ENCODE results near the gene MAPK8IP2.
"Not testable (repeated sequence)": the region's sequence is repeated elsewhere in the genome, so short reads cannot be mapped to it uniquely, and the experiment has no call there.

Gene MAPK8IP2

DNA sequence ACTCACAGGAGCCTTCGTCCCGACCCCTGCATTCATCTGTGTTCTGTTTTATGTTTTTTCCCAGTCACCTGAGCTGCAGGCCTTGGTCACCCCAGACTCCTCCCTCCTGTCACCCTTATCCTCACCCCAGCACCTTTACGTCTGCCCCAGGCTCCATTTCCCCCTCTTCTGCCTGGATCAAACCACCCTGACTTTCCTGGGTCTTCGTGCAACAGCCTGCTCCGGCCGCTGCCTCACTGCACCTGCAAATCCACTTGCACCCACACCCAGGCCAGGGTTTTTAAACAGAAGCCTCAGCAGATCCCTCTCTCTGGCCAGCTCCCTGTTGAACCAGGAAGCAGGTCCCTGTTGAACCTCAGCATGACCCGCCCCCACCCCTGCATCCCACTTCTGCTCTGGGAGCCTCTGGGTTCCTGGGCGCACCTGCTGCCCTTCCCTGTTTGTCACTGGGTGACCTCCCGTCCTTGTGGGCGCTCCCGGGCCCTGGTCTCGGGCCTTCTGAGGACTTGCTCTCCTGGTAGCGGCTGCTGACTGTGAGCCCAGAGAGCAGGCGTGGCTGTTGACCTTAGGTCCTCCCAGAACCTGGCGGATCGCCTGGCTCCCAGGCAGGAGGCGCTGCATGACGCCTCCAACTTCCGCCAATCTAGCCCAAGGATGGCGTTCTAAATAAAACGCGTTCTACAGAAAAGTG lies 12.8 kb downstream of the MAPK8IP2 start:
- H3K9me2 ChIP-seq (replicated peaks; ENCODE audit: insufficient read depth, low read length) = no peaks in the 10 kb centered on the region
- H4K20me1 ChIP-seq (ENCODE audit: low read depth, low read length) = no peaks in the 10 kb centered on the region
- H3K27ac ChIP-seq (ENCODE audit: low read depth, low read length) = no peak overlapping the region
- TF ChIP-seq EZH2phosphoT487 (conservative IDR thresholded peaks at IDR 0.05; ENCODE audit: low read length) (no peak), CTCF (IDR thresholded peaks at IDR 0.05; ENCODE audit: insufficient read depth, low read length, poor library complexity, severe bottlenecking) (no peak)
- H3K4me3 ChIP-seq (ENCODE audit: insufficient read depth, low read length, poor library complexity, severe bottlenecking) = no peak overlapping the region
- H3K9me3 ChIP-seq (ENCODE audit: insufficient read depth, low read length) = no peaks in the 10 kb centered on the region
- H3F3A ChIP-seq (ENCODE audit: insufficient read depth) = no peaks in the 10 kb centered on the region
- H3K79me2 ChIP-seq (ENCODE audit: insufficient read depth, low read length) = no peaks in the 10 kb centered on the region
- no peak overlapping the region for H2AFZ ChIP-seq (ENCODE audit: low read depth, low read length, severe bottlenecking)
- no peaks in the 10 kb centered on the region for H3K36me3 ChIP-seq (ENCODE audit: low read length)
- no peaks in the 10 kb centered on the region for H3K27me3 ChIP-seq (ENCODE audit: low read length)
- no peak overlapping the region for H3K9ac ChIP-seq (ENCODE audit: low read length)
- H3K4me2 ChIP-seq (ENCODE audit: low read depth, low read length, poor library complexity, severe bottlenecking) = no peak overlapping the region

DNA sequence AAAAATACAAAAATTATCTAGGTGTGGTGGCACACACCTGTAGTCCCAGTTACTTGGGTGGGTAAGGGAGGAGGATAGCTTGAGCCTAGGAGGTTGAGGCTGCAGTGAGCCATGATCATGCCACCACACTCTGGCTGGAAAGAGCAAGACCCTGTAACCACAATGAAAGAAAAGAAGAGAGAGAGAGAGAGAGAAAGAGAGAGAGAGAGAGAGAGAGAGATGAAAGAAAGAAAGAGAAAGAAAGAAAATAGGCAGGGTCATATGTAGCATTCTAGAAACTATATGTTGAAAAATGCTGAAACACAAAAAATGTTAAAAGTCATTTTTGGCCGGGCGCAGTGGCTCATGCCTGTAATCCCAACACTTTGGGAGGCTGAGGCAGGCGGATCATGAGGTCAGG lies 13.7 kb downstream of the MAPK8IP2 start:
- not testable (repeated sequence) for H3F3A ChIP-seq (ENCODE audit: insufficient read depth); H3K27ac ChIP-seq (ENCODE audit: low read depth, low read length)

DNA sequence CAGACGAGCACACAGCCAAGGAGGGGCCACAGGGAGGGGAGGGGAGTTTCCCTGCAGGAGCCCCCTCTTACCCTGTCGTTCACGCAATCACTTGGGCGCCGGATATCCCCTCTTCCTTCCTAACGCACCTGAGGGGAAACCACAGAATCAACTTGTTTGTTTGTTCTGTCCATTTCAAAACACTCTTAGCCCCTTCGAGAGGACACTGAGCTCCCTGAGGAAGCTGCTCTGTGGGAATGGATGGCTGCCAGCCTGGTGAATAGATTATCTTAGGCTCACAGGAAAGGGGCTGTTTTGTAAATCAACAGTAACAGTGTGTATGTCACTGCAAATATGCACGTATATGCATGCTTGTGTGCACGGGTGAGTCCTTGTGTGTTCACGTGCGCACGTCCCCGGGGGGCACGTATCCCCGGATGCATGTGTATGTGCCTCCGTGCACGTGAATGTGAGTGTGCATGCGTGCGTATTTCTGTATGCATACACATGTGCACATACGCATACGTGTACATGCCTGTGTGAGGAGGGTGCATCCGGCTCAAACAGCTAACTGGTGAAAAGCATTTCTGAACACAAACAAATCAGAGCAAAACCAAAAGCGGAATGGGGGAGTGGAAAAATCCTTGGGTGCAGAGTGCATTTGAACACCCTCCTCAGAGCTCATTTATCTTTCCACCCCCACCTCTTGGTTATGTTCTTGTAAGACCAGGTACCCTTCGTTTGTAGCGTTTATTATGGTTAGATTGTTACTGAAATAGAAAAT lies 20.2 kb downstream of the MAPK8IP2 start:
- Histone ChIP-seq H4K20me1 (ENCODE audit: low read depth, low read length) (no peaks in the 10 kb centered on the region), H3K4me3 (ENCODE audit: insufficient read depth, low read length, poor library complexity, severe bottlenecking) (peak overlapping the region; percentile 50), H3K9me2 (replicated peaks; ENCODE audit: insufficient read depth, low read length) (no peaks in the 10 kb centered on the region), H2AFZ (ENCODE audit: low read depth, low read length, severe bottlenecking) (peak overlapping the region; percentile 90), H3K27ac (ENCODE audit: low read depth, low read length) (peak overlapping the region; percentile 85), H3K79me2 (ENCODE audit: insufficient read depth, low read length) (no peaks in the 10 kb centered on the region), H3K9me3 (ENCODE audit: insufficient read depth, low read length) (no peaks in the 10 kb centered on the region), H3K4me2 (ENCODE audit: low read depth, low read length, poor library complexity, severe bottlenecking) (peak overlapping the region; percentile 95), H3K9ac (ENCODE audit: low read length) (peak overlapping the region; percentile 52), H3K36me3 (ENCODE audit: low read length) (no peaks in the 10 kb centered on the region), H3K27me3 (ENCODE audit: low read length) (no peaks in the 10 kb centered on the region), H3F3A (ENCODE audit: insufficient read depth) (peaks cover 18% of the 10 kb centered on the region)
- no peak for TF ChIP-seq EZH2phosphoT487 (conservative IDR thresholded peaks at IDR 0.05; ENCODE audit: low read length)
- TF ChIP-seq CTCF (IDR thresholded peaks at IDR 0.05; ENCODE audit: insufficient read depth, low read length, poor library complexity, severe bottlenecking) = peak; percentile 65

More for the DNA sequence above, 13.7 kb downstream of the MAPK8IP2 start:
- not testable (repeated sequence) for H3K4me2 ChIP-seq (ENCODE audit: low read depth, low read length, poor library complexity, severe bottlenecking); H3K9me2 ChIP-seq (replicated peaks; ENCODE audit: insufficient read depth, low read length); H3K27me3 ChIP-seq (ENCODE audit: low read length); H3K9ac ChIP-seq (ENCODE audit: low read length); H3K79me2 ChIP-seq (ENCODE audit: insufficient read depth, low read length); H3K9me3 ChIP-seq (ENCODE audit: insufficient read depth, low read length); H4K20me1 ChIP-seq (ENCODE audit: low read depth, low read length); H2AFZ ChIP-seq (ENCODE audit: low read depth, low read length, severe bottlenecking); H3K4me3 ChIP-seq (ENCODE audit: insufficient read depth, low read length, poor library complexity, severe bottlenecking); H3K36me3 ChIP-seq (ENCODE audit: low read length)

DNA sequence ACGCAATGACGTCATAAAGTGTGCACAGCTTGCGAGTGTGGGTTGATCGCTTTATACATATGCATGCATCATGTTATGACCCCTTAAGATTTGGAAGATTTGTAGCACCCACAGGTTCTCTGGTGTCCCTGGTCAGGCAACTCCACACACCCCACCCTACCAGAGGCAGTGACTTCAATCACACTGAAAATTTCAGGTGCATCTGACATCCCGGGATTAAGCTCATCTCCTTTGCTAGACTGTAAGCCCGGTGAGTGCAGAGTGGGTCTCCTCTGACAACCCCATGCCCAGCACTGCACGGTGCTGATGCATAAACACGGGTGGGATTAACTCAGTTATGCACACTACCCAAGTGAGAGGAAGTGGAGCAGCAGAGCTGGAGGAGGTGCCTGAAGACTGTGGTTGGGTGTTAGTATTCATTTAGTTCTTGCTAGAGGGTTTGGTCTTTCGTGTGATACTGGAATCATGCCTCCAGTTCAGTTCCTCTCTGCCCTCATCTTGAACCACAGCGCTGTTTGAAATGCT lies 20.8 kb downstream of the MAPK8IP2 start:
- Histone ChIP-seq H4K20me1 (ENCODE audit: low read depth, low read length) (no peaks in the 10 kb centered on the region), H3K36me3 (ENCODE audit: low read length) (no peaks in the 10 kb centered on the region), H3K79me2 (ENCODE audit: insufficient read depth, low read length) (no peaks in the 10 kb centered on the region), H3K9ac (ENCODE audit: low read length) (peak overlapping the region; percentile 52), H3K9me2 (replicated peaks; ENCODE audit: insufficient read depth, low read length) (no peaks in the 10 kb centered on the region), H2AFZ (ENCODE audit: low read depth, low read length, severe bottlenecking) (peak overlapping the region; percentile 90), H3K4me3 (ENCODE audit: insufficient read depth, low read length, poor library complexity, severe bottlenecking) (peak overlapping the region; percentile 50), H3K4me2 (ENCODE audit: low read depth, low read length, poor library complexity, severe bottlenecking) (peak overlapping the region; percentile 95), H3K9me3 (ENCODE audit: insufficient read depth, low read length) (no peaks in the 10 kb centered on the region), H3K27ac (ENCODE audit: low read depth, low read length) (peak overlapping the region; percentile 85), H3K27me3 (ENCODE audit: low read length) (no peaks in the 10 kb centered on the region), H3F3A (ENCODE audit: insufficient read depth) (peaks cover 18% of the 10 kb centered on the region)
- TF ChIP-seq CTCF (IDR thresholded peaks at IDR 0.05; ENCODE audit: insufficient read depth, low read length, poor library complexity, severe bottlenecking) (no peak), EZH2phosphoT487 (conservative IDR thresholded peaks at IDR 0.05; ENCODE audit: low read length) (no peak)
